GM10847 (cell line): Measurements from ENCODE around the gene TTPAL.

Experiments
- POLR2A ChIP-seq: IDR thresholded peaks from 2 replicates; pipeline ENCODE4 v1.6.1; 2011; ENCODE audit not compliant: insufficient read length; ENCODE audit errors: extremely low read depth

The TTPAL gene

DNA sequence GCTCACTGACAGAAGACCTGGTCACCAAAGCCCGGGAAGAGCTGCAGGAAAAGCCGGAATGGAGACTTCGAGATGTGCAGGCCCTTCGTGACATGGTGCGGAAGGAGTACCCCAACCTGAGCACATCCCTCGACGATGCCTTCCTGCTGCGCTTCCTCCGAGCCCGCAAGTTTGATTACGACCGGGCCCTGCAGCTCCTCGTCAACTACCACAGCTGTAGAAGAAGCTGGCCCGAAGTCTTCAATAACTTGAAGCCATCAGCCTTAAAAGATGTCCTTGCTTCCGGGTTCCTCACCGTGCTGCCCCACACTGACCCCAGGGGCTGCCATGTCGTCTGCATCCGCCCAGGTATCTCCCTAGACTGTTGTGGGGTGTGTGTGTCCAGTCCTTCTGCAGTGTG is 4.4 kb downstream of the TTPAL start:
- no peak for TF ChIP-seq POLR2A

DNA sequence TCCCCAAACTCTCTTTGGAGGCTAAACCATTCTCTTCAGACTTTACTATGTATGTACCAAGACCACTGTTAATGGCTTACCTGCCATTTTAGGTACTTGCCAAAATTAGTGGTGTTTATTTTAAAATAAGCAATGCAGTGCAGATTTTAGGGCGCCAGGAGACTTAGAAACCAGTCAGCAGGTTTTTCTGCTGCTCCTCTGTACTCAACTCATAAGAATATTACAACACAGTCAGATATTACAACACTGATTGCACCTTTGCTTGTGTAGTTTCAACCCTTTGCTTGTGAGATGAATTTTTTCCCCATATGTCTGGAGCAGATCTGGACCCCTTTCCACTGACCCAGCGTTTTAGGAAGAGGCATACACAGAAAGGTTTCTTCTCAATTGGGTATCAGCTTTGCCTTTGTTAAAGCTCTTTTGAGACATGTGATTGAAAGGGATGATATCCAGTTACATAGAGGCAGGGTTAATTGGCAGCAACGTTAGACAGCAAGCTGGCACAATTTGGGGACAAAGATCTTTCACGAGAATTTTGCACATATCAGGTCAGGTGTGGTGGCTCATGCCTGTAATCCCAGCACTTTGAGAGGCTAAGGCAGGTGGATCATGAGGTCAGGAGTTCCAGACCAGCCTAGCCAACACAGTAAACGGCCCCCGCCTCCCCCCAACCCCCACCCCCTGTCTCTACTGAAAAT is 6.2 kb downstream of the TTPAL start:
- no peak for TF ChIP-seq POLR2A

DNA sequence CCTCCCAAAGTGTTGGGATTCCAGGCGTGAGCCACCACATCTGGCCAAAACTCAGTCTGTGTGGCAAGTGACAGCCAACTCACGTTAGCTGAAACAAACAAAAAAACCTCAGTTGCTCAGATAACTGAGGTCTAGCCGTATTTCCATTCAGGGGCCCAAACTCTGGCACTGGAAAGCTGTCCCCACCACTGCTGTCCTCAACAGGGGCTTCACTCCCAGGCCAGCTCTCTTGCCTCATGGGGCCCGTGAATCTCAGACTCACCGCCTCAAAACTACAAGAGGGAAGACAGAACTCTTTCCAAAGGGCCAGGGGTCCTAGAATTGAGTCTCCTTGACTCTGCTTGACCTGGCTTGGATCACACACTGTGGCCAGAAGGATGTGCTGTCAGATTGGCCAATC is 7.4 kb downstream of the TTPAL start:
- TF ChIP-seq POLR2A, result no peak

DNA sequence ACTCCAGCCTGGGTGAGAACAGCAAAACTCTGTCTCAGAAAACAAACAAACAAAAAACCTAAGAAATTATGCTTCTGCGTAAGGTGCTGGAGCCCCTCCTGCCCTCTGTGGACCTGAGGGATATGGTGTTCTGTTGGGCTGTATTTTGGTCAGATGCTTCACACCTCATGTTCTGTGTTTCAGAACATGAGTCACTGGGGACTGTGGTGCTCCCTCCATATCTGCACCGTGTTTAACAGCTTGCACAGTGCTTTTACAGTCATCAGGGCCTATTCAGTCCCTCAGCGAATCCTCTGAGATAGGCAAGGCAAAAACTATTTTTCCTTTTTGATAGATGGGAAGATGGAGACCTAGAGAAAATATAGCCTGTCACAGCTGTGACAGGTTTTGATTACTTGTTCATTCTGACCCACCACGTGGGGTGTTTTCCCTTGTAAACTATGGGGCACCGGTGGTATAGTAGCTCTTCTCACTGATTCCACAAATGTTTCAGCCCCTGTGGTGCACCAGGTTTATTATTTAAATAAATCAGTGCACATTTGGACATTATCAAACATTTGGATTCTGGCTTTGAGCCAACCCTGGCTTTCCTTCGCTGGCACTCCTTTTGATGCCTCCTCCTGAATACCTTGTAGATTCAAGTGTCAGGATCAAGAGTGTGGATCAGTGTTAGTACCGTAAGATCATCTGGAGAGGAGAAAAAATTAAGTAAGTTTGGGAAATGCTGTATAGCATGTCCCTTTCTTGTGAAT is 9.6 kb downstream of the TTPAL start:
- no peak for TF ChIP-seq POLR2A

DNA sequence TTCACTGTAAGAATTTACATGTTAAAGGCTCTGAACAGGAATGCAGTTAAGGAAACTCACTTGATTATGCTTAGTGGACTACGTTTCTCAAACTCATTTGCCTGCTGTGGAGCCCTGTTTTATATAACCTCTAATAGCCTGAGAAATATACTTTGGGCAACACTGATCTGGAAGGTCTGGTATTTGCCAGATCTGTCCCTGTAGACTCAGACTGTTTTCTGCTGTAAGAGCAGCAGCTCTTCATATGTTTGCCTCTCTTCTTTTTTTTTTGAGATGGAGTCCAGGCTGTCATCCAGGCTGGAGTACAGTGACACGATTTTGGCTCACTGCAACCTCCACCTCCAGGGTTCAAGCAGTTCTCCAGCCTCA is 10.1 kb downstream of the TTPAL start:
- no peak for TF ChIP-seq POLR2A

DNA sequence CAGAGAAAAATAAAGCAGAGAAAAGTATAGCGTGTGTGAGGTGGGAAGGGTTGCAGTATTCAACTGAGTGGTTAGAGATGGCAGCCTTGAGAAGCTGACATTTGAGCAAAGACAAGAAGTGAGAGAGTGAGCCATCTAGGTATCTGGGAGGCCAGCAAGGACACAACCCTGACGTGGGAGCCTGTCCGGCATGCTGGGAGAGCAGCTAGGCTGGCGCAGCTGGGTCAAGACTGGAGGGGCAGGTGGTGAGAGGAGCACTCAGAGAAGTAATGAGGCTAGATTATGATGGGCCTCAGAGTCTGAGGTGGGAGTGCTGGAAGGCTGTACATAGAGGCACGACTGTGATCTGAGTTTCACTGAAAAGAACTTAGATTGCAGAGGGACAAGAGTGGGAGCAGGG is 12.9 kb downstream of the TTPAL start:
- no peak for TF ChIP-seq POLR2A

DNA sequence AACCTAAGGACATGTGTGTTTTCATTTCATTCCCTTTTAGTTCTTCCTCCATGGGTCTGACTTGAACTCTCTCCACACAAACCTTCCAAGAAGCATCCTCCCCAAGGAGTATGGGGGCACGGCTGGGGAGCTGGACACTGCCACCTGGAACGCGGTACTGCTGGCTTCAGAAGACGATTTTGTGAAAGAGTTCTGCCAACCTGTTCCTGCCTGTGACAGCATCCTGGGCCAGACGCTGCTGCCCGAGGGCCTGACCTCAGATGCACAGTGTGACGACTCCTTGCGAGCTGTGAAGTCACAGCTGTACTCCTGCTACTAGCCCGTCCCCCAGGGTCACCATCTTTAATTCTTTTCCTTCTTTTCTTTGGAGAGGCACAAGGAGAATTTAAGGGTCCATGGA is 13.5 kb downstream of the TTPAL start:
- no peak for TF ChIP-seq POLR2A

DNA sequence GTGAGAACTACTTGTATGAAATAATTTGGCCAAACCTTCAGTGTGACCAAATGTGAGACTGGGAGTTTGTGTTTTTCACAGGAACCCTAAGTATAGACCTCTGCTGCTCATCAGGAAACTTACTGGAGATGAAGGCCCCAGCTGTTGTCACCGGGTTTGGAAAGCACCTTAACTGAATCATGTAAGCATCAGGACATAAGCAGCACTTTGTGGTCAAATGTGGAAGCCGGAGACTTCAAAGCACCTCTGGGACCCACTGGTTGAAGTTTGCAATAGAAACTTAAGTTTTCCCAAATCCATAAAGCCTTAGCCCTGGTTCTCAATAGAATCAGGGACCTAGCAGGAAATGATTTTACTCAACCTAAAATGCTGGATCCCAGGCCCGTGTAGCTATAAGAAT is 14.3 kb downstream of the TTPAL start:
- no peak for TF ChIP-seq POLR2A

DNA sequence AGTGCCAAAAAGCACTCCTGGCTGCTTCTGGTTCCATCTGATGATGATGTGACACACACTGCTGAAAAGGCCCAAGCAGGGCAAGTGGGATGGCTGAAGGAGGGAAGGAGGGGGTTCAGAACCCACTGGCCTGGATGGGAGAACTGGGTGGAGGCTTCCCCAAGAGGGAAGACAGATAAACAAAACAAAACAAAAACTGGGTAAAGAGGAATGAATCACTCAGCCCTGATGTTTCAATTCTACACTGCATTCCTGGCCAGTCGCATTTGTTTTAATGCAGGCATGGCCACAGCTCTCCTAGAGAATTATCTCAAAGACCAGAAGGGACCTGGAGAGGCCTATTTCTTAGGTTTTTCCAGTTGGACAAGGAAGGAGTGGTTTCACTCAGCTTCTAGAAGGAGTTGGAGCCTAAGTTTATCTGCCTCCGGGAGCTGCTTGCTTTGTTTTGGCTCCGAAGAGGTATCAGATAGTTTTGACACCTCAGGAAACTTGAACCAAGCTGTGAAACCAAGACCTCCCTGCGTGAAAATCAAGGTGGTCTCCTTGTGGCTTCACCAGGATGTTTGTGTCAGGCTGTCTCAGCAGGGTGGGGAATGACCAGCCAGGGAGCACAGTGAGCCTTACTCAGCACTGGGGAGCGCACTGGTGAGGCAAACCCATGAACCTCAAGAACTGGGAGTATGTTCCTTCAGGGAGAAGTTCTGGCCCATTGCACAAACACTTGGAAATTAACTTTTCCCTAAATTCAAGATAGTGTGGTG is 16.1 kb downstream of the TTPAL start:
- no peak for TF ChIP-seq POLR2A

DNA sequence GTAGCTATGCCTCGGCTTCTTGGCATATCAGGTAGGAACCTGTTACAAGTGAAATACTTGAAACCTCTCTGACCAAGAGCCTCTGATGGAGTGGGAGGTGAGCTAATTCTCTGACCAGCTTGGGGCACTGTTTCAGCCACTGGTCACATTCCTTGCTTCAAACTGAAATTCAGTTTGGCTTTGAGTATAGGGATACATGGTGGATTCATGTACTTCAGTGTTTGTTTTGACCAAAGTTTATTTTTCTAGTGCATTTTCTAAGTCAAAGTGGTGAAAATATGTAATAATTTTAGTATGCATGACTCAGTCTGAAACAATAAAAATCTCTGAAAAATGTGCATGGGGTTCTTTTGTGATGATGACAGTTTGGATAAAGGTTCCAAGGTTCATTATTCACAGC is 18.6 kb downstream of the TTPAL start:
- TF ChIP-seq POLR2A, result no peak

DNA sequence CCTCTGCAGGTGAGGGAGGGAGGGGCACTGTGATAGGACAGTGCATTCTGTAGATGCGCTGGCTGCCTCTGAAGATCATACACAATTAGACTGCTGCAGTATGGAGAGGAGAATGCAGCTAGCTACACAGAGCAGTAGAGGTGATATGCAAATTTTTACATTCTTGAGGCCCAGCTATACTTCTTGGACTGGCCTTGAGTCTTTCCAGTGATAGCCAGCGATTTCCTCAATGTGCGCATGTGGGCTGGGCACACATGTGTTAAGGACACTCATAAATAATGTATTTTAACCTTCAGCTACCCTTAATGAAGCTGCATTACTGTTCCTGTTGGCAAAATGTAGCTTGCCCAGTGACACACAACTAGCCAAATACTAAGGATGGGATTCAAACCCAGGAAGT is 19.0 kb downstream of the TTPAL start:
- TF ChIP-seq POLR2A, result no peak

DNA sequence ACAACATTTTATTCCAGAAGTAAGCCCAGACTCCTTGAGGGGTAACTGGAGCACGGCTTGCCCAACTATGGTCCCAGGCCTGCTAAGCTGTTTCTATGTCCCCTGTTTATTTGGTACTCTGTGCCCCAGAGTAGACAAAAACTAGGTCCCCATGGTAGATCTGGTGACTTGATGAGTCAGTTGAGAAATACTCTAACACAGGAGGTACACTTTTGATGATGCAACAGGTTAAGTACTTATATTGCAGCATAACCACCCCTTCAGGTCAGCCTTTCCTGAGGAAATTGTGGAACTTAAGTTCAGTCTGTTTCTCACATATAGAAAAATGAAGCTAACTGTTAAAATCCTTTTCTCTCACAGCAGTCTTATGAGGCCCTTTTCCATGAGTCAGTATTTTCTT is 19.6 kb downstream of the TTPAL start:
- TF ChIP-seq POLR2A, result no peak

DNA sequence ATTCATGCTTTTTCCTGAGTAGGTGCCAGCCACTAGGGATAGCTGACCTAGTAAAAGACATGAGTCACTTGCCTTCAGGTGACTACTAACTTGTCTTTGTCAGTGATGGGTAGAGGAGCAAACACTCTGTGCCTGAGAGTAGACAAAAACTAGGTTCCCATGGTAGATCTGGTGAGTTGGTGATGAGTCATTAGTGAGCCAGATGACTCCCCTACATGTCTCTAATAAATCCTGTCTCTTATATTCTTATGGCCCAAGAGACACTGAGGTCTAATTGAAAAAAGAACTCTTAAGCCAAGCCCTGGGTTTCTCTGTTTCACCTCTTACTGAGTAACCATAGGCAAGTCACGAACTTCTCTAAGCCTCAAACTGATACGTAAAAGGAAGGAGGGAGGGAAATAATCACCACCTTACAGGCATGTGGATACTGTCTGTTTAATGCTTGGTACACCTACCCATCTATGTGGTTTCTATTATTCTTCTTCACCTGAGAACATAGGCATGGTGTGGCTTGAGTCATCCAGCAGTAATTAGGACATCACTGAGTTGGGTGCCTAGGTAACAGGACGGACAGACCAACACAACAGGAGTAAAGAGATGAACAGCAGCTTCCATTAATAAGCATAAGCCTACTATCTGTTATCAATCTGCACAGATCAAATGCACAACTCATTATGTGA is 20.3 kb downstream of the TTPAL start:
- no peak for TF ChIP-seq POLR2A

DNA sequence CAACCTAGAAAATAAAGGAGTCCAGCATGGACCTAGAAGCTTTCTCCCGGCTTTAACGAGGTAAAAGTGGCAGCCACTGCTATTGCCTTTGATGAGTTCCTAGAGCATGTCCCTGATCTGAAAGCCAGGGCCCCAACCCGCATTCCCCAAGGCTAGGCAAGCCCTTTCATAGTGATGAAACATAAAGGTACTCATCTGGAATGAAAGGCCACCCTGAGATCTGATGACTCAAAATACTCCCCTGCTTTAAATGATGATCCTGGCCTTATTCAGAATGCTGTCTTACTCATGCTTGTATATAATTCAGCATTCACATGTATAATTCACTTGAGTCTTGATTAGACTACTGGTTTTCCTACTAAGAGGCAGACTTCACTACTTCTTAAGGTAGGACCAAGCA is 21.3 kb downstream of the TTPAL start:
- TF ChIP-seq POLR2A, result no peak

DNA sequence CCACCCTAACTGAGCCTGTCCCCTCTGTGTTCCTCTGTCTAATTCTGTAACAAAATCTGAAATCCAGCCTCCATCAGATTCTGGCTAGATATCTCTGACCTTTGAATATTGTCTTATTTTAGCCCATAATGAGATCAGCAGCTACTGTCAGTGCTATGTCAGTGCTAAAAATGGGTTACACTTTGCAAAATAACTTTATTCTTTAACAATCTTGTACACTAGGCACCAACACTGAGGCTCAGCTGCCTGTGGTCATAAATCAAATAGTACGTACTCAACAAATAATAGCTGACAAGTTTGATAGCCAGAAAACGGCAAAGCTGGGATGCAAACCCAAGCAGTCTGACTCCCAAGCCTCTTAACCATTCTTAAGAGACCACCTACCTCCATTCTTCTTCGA is 22.1 kb downstream of the TTPAL start:
- TF ChIP-seq POLR2A, result no peak

DNA sequence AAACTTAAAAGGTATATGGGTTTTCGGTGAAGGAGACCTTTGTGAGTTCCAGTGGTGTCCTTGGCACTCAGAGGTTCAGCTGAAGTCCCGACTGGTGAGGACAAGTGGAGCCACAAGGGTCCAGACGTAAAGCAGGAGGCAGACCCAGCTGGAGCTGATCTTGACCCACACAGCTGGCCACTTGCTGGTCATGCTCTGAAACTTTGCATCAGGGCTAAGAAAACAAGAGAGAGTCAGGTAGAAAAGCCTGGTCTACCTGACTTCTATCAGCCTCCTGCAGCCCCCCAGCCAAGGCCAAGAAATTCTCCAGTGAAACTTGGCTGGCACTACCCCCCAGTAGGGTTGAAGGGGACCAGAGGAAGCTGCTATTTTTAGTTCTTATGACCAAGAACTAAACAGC is 24.5 kb downstream of the TTPAL start:
- no peak for TF ChIP-seq POLR2A
